Stromal cell of bone marrow (primary cell): ENCODE measurements around the gene CAMSAP1.
"Not testable (repeated sequence)": the region's sequence is repeated elsewhere in the genome, so short reads cannot be mapped to it uniquely, and the experiment has no call there.

ENCODE experiments used
- DNase-seq: peaks from one replicate; pipeline ENCODE4 v3.0.0-alpha.2; 2012; ENCODE audit warnings: low read depth

The CAMSAP1 gene

DNA sequence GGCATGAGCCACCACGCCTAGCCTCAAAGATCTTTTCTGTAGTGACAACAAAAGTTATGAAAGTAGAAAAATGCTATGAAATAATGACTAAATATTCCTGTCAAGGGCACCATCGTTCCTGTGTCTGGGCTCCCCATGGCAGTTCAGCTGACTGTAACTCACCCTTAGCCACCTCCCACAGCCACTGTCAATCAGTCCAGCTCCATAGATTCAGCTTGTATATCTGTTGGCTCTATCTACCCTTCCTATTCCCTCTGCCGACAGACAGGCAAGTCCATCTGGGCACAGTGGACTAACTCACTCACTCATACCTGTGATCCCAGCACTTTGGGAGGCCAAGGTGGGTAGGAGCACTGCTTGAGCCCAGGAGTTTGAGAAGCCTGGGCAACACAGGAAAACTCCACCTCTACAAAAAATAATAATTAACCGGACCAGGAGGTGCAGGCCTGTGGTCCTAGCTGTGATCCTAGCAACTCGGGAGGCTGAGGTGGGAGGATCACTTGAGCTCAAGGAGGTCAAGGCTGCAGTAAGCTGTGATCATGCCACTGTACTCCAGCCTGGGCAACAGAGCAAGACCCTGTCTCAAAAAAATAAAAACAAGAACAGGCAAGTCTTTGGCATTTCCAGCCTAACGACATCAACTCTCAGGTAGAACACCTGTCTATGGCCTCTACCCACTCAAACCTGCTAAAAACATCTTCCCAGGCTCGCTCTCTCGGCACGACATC is 6.2 kb downstream of the CAMSAP1 start:
- no peak for DNase-seq

DNA sequence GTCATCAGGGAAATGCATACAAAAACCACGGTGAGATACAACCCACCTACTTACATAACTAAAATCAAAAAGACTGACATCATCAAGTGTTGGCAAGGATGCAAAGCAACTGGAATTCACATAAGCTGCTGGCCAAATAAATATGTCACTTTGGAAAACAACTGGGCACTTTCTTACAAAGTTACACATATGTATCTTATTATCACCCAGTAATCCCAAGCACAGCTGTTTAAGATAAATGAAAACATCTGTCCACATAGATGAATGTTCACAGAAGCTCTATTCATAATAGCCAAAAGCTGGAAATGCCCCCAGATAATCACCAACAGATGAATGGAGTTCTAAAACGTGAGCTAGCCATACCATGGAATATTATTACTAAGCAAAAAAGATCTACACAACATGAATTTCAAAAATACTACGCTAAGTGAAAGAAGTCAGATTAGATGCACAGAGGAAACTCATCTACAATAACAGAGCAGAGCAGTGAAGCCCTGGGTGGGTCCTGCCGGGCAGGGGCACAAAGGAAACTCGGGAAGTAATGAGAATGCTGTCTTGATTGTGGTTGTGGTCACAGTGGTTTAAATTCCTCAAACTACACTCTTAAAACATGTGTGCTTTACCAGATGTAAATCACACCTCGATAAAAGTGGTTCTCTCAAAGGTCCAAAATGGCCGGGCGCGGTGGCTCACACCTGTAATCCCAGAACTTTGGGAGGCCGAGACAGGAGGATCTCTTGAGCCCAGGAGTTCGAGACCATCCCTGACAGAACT is 8.5 kb downstream of the CAMSAP1 start:
- peak; percentile 41 for DNase-seq

GRCh38 chr9:135896626-135897025 is 10.7 kb downstream of the CAMSAP1 start:
- no peak for DNase-seq

GRCh38 chr9:135896205-135896604 is 11.1 kb downstream of the CAMSAP1 start:
- DNase-seq: no peak

DNA sequence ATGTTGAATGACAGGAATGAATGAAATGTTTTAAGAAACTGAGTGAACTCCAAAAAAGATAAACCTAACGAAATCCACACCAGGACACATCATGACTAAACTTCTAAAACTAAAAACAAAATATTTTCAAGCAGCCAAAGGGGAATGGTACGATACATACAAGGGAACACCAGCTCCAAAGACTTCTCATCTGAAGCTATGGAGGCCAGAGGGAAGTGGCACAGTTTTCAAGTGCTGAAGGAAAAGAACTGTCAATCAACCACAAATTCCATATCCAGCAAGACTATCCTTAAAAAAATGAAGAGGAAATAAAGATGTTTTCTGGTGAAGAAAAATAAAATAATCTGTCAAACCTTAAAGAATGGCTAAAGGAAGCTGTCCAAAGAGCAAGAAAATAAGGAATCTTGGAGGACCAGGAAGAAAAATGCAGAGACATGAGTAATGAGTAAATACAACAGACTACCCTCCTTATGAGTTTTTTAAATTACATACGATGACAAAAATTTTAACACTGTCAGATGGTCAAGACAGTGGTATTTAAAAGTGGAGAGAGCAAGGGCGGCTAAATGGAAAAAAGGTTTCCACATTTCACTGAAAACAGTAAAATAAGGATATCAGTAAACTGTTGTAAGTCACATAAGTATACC is 12.0 kb downstream of the CAMSAP1 start:
- DNase-seq: no peak

DNA sequence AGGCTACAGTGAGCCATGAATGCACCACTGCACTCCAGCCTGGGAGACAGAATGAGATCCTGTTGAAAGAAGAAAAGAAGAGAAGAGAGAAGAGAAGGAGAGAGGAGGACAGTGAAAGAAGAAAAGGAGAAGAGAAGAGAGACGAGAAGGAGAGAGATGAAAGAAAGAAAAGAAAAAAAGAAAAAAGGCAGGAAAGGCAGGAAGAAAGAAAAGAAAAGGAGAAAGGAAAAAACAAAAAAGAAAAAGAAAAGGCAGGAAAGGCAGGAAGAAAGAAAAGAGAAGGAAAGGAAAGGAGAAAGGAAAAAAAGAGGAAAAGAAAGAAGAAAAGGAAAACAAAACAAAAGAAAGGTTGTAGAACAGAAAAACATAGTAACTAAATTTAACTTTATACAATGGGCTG is 14.2 kb downstream of the CAMSAP1 start:
- DNase-seq: no peak

GRCh38 chr9:135892327-135892726 is 15.0 kb downstream of the CAMSAP1 start:
- not testable (repeated sequence) for DNase-seq

DNA sequence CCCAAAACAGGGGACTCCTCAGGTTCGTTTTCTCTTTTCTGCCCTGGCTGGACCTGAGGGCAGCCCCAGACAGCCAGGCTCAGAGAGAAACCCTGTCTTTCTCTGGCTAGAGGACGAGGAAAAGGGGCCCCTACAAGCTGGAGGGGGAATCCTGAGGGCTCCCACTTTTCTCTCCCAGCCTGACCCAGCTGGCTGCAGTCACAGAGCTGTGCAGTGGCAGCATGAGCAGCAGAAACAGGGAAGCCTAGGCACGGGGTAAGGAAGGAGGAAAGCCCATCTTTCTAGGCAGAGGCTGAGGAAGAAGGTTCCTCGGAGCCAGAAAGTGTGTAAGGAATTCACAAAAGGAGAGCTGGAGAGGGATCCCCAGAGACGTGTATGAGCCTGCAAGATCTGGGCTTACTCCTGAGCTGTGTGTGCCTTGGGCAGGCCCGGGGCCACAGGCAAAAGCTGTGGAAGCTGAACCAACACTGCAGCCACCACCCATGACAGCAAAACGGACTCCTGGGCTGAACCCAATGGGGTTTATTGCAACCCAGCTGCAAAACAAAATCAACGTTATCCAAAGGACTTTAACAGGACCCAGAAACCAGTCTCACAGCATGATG is 16.2 kb downstream of the CAMSAP1 start:
- no peak for DNase-seq

DNA sequence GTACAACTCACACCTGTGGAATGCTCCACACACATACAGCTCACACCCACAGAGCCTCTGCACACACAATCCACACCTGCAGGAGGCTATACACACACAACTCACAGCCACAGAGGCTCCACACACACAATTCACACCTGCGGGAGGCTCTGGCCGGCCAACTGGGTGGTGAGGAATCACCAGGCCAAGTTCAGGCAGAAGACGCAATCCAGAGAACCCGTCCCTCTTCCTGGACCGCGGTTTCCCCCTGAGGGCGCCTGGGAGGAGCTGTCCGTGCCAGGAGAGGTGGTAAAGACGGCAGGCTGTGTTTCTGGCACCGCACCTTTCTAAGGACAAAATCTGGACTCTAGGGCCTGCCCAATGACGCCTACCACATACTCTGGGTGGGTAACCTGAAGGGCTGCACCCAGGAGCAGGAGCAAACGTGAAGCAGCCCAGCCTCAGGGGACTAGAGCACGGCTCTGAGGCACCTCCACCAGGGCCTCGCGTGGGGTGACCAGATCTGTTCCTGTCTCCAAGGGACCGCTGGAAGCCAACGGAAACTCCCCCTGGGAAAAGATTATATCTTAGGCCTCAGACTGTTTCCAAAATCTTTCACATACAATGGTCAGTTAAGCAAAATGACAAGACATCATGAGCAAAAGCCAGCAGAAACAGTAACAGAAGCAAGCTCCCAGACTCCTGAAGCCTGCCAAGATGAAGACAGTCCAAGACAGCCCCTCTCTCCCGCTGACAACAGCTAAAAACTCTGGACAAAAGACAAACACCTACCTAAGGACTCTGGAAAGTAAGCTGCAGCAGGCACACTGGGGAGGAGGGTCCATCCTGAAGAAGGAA is 16.9 kb downstream of the CAMSAP1 start:
- DNase-seq: no peak

DNA sequence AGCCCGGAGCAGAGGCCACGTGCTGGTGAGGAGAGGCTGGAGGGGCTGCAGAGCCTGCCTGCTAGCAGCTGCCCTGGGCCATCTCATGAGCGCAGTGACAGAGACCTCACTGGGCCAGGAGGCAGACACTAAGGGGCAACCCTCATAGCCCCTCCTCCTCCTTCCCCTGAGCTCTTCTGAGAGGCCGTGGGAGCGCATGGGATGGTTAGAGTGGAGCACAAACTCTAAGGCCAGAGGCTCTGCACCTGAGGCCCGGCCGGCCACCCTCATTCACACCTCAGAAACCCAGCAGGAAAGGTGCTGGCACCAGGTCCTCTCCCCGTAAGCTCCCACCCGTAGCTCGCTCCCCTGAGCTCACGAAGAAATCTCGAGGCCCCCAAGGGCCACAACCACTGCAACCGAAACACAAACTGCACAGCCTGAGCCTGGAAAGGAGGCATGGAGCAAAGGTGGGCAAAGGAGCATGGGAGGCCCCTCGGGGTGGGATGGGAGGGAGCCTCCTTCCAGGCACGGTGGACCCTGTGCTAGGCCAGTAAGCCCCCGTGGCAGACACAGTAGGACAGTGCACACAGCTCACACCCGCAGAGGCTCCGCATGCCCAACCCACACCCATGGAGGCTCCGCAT is 17.7 kb downstream of the CAMSAP1 start:
- no peak for DNase-seq

- no peak for DNase-seq
Observed at GRCh38 chr9:135888766-135889394, 18.5 kb downstream of the CAMSAP1 start.

DNA sequence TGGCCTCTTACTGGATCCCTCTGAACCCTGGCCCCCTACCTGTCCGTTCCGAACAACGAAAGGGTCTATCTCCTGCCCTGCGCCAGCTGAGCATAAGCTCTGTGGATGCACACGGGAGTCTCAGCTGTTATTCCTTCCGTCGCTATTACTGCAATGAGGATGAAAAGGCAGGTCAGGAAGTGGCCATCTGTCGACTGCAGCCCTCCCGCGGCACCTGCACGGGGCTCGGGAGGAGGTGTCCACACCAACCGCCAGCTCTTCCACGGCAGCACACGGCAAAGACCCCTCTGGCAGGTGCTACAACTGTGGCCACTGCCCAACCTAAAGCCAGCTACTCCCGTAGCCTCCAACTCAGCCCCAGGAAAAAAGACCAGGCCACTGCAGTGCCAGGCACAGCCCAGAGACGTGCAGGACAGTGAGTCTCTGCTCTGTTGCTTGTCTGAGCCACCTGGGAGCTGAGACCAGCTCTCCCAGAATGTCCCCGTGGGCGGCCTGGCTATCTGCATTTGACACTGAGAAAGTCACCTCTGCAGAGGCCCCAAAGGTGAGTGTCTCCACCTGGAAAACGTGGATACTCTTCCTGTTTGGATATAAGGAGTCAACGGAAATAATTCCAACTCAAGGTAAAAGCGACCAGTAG is 19.1 kb downstream of the CAMSAP1 start:
- no peak for DNase-seq

- DNase-seq: no peak
Observed at GRCh38 chr9:135887585-135888050, 19.7 kb downstream of the CAMSAP1 start.

DNA sequence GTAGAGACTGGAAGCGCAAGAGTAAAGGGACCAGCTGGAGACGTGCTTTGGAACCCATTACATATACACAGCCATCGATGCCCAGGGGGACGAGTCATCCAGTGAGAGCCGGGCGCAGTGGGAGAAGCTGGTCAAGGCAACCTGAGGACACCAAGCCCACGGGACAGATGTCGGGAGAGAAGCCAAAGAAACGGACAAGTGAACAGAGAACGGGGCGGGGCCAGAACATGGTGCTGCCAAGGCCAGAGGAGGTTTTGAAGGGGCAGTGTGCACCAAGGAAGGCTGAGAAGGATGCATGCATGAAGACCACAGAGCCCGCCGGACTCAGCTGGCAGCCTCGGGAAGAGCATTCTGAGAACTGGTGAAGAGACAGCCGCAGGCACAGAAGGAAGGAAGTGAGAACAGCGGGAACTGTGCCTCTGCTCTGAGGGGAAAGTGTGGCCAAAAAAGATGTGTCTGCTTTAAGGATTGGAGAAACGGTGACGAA is 20.3 kb downstream of the CAMSAP1 start:
- DNase-seq: no peak

DNA sequence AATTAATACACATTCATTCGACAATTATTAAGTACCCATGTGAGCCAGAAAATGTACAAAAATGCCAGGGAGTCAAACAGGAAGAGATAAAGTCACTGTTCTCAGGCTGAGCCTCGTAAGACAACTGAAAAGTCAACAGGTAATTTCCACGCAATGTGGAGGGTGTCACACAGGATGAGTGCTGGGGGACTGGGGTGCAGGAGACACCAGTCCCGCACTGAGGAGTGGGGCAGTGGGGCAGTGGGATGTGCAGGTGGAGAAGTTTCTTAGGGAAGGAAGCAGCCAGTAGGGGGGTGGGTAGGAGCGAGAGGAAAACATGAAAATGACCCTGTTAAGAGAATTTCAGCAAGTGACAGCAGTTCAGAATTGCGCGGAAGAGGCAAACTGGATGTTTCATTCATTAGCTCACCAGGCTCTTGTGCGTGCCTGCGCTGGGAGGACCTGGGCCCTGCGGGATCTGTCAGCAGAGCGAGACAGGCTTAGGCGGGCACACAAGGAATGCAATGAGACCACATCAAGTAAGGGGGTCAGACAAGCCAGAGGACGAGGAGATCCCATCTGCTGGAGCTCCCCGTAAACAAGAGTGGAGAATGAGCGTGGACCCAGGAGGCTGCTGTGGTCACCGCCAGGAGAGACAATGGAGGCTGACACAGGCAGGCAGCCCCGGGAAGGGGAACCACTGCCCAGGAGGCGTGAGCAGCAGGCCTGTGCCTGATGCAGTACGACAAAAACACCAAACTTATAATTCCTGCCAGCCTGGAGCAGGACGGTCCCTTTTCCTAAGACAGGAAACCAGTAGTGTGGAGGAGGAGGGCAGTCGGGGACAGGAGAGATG is 21.0 kb downstream of the CAMSAP1 start:
- DNase-seq: no peak

DNA sequence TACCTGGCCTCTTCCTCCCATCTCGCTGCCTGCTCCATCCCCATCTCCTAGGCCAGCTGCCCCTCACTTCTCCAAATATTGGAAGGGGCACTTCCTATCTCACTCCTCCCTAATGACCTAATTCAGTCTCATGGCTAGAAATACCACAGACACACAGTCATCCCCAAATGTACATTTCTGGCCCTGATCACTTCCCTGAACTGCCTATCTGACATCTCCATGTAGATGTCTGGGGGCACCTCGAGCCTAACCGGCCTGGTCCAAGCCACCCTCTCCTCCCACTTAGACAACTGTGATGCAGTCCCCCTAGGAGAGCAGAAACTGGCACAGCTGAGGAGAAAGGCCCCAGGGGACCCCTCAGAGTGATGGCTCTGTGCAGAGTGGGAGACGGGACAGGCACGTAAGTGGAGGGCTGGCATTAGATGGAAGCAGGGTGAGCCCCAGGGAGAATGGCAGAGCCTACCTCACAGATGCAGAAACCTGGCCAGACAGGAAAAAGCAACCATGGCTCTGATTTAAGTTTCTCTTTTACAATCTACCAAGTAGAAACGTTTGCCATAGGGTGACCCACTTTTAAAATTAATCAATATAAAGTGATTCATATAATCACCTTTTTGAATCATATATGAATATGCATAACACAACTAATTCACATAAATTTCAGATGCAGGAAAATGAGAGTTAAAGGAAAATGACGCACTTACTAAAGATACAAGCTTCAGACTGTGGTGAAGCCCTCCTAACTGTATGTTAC is 22.1 kb downstream of the CAMSAP1 start:
- DNase-seq: no peak

DNA sequence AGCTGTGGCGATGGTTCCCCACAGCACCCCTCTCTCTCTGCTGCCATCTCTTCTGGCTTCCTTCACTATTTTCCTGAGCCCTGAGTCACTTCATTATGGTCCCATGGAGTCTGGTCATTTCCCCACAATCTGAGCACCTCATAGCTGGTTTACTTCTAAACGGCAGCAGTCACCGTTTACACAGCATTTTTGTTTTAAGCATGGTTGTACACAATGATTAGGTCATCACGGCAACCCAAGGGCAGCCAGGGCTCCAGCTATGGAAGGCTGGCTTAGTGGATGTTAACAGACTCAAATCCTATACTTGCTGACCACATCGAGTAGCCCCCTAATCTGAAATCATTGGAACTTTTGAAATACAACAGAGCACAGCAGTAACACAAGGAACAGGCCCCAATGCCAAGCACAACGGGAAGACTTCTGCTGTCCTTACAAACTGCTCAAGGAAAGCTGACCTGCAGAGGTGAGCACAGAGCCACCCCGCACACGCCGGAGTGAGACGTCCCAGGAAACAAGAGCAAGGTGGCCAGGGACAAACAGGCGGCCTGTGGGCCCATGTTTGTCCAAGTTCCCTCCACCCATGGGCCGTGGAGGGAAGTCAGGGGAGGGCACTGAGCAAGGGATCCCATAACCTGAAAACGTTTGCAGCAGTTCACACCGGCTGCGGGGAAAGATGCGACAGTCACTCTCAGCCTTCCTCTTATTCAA is 22.9 kb downstream of the CAMSAP1 start:
- DNase-seq: peak; percentile 21
